HL-60 (cell line): ENCODE data around the gene EFNA4.

Experiments used
- GABPA ChIP-seq: IDR thresholded peaks from 2 replicates; pipeline ENCODE4 v1.6.1; 2012; ENCODE audit warnings: low read depth
- POLR2AphosphoS5 ChIP-seq: IDR thresholded peaks from 2 replicates; pipeline ENCODE4 v1.6.1; 2012; ENCODE audit warnings: low read depth
- SPI1 ChIP-seq: IDR thresholded peaks from 2 replicates; pipeline ENCODE4 v1.6.1; 2012; ENCODE audit warnings: low read depth, mild to moderate bottlenecking, borderline replicate concordance
- TF ChIP-seq, protein P1 (sequence below): IDR thresholded peaks from one replicate; pipeline ENCODE4 v1.5.1; 2011; ENCODE audit warnings: low read length, control low read depth, inconsistent platforms; ENCODE audit not compliant: insufficient read depth
- TF ChIP-seq, protein P2 (sequence below): IDR thresholded peaks from 2 replicates; pipeline ENCODE4 v1.6.1; 2012; ENCODE audit warnings: low read depth; ENCODE audit not compliant: insufficient replicate concordance

DNA sequence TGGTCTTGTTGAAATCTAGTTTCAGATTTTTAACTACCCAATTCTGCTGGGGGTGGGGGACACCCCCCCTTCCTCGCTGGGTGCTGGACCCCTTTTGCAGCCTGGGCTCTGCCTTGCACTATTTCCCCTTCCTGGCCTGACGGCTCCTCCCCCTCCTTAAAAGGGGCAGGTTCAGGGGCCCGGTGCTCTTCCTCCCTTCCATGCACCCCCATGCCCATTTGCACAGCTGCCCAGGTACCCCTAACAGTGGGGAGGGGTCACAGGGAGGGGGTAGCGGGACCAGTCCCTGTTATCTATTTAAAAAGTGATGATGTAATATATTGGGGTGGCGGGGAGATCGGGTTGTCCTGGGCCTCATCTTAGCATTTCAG, 45.6 kb upstream of the EFNA4 start:
- TF ChIP-seq, protein P1, sequence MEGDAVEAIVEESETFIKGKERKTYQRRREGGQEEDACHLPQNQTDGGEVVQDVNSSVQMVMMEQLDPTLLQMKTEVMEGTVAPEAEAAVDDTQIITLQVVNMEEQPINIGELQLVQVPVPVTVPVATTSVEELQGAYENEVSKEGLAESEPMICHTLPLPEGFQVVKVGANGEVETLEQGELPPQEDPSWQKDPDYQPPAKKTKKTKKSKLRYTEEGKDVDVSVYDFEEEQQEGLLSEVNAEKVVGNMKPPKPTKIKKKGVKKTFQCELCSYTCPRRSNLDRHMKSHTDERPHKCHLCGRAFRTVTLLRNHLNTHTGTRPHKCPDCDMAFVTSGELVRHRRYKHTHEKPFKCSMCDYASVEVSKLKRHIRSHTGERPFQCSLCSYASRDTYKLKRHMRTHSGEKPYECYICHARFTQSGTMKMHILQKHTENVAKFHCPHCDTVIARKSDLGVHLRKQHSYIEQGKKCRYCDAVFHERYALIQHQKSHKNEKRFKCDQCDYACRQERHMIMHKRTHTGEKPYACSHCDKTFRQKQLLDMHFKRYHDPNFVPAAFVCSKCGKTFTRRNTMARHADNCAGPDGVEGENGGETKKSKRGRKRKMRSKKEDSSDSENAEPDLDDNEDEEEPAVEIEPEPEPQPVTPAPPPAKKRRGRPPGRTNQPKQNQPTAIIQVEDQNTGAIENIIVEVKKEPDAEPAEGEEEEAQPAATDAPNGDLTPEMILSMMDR, result no peak
- TF ChIP-seq POLR2AphosphoS5 (no peak), SPI1 (no peak), GABPA (no peak)
- TF ChIP-seq, protein P2, sequence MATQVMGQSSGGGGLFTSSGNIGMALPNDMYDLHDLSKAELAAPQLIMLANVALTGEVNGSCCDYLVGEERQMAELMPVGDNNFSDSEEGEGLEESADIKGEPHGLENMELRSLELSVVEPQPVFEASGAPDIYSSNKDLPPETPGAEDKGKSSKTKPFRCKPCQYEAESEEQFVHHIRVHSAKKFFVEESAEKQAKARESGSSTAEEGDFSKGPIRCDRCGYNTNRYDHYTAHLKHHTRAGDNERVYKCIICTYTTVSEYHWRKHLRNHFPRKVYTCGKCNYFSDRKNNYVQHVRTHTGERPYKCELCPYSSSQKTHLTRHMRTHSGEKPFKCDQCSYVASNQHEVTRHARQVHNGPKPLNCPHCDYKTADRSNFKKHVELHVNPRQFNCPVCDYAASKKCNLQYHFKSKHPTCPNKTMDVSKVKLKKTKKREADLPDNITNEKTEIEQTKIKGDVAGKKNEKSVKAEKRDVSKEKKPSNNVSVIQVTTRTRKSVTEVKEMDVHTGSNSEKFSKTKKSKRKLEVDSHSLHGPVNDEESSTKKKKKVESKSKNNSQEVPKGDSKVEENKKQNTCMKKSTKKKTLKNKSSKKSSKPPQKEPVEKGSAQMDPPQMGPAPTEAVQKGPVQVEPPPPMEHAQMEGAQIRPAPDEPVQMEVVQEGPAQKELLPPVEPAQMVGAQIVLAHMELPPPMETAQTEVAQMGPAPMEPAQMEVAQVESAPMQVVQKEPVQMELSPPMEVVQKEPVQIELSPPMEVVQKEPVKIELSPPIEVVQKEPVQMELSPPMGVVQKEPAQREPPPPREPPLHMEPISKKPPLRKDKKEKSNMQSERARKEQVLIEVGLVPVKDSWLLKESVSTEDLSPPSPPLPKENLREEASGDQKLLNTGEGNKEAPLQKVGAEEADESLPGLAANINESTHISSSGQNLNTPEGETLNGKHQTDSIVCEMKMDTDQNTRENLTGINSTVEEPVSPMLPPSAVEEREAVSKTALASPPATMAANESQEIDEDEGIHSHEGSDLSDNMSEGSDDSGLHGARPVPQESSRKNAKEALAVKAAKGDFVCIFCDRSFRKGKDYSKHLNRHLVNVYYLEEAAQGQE, result no peak
